Osteoblast (primary cell): Measurements from ENCODE around the gene ULK2. TPM values are rescaled to one million over a fixed set of nuclear protein-coding genes. Genes with fewer than 3 reads are reported as not detected.

Experiments used
- DNase-seq: peaks from one replicate; pipeline ENCODE4 v3.0.0; 2011; ENCODE audit warnings: low spot score, mixed read lengths; ENCODE audit not compliant: insufficient read length; ENCODE audit errors: missing footprints
- H2AFZ ChIP-seq: 2 replicates; pipeline ENCODE4 v1.6.0; 2011; ENCODE audit warnings: mild to moderate bottlenecking, low read length
- H3K27ac ChIP-seq: 2 replicates; pipeline ENCODE4 v1.5.1; 2011; ENCODE audit warnings: mild to moderate bottlenecking, low read depth, low read length, moderate library complexity
- H3K27me3 ChIP-seq: 2 replicates; pipeline ENCODE4 v1.6.0; 2012; ENCODE audit warnings: mild to moderate bottlenecking, control low read depth, inconsistent platforms, low read length, moderate library complexity; ENCODE audit not compliant: insufficient read depth
- H3K36me3 ChIP-seq: 2 replicates; pipeline ENCODE4 v1.5.1; 2011; ENCODE audit warnings: mild to moderate bottlenecking, low read length, control low read depth, moderate library complexity; ENCODE audit not compliant: insufficient read depth
- H3K4me1 ChIP-seq: 2 replicates; pipeline ENCODE4 v1.5.1; 2011; ENCODE audit warnings: mild to moderate bottlenecking, low read length, control low read depth, moderate library complexity; ENCODE audit not compliant: insufficient read depth
- H3K4me2 ChIP-seq: 2 replicates; pipeline ENCODE4 v1.6.0; 2011; ENCODE audit warnings: mild to moderate bottlenecking, low read length; ENCODE audit not compliant: insufficient read depth
- H3K4me3 ChIP-seq: fragments of 200-600 bp; sonication (generic); 3 replicates; pipeline ENCODE4 v1.5.1; 2012; ENCODE audit warnings: mild to moderate bottlenecking, low read length, inconsistent platforms; ENCODE audit not compliant: insufficient read depth
- H3K79me2 ChIP-seq: 2 replicates; pipeline ENCODE4 v1.6.0; 2012; ENCODE audit warnings: mild to moderate bottlenecking, low read length, control low read depth, inconsistent platforms; ENCODE audit not compliant: insufficient read depth
- H3K9me3 ChIP-seq: 2 replicates; pipeline ENCODE4 v1.5.1; 2011; ENCODE audit warnings: low read depth, low read length, control low read depth
- H4K20me1 ChIP-seq: 2 replicates; pipeline ENCODE4 v1.6.0; 2012; ENCODE audit warnings: mild to moderate bottlenecking, low read length, control low read depth; ENCODE audit not compliant: insufficient read depth
- total RNA-seq: library from RNA; depleted of rRNA; stranded (reverse); fragments of >200 nt; gene quantifications from 2 replicates; pipeline ENCODE4 v1.2.3, GENCODE V29; 2012
- TF ChIP-seq, protein P1 (sequence below): IDR thresholded peaks from 2 replicates; pipeline ENCODE4 v1.5.1; 2011; ENCODE audit warnings: mild to moderate bottlenecking, low read depth, low read length, moderate library complexity; ENCODE audit errors: extremely low read depth

Gene ULK2
- total RNA-seq, 1 donor, result 27.5 TPM

GRCh38 chr17:19876529-19877161 is 8.9 kb upstream of the ULK2 start:
- H3K4me2 ChIP-seq, result no peak overlapping the region
- no peaks in the 10 kb centered on the region for H3K9me3 ChIP-seq
- H3K79me2 ChIP-seq, result no peaks in the 10 kb centered on the region
- H3K27ac ChIP-seq, result no peak overlapping the region
- peaks cover 11% of the 10 kb centered on the region for H3K27me3 ChIP-seq
- H3K4me3 ChIP-seq, result no peak overlapping the region
- H3K36me3 ChIP-seq, result no peaks in the 10 kb centered on the region
- DNase-seq, result no peak
- H3K4me1 ChIP-seq, result no peaks in the 10 kb centered on the region
- TF ChIP-seq, protein P1, sequence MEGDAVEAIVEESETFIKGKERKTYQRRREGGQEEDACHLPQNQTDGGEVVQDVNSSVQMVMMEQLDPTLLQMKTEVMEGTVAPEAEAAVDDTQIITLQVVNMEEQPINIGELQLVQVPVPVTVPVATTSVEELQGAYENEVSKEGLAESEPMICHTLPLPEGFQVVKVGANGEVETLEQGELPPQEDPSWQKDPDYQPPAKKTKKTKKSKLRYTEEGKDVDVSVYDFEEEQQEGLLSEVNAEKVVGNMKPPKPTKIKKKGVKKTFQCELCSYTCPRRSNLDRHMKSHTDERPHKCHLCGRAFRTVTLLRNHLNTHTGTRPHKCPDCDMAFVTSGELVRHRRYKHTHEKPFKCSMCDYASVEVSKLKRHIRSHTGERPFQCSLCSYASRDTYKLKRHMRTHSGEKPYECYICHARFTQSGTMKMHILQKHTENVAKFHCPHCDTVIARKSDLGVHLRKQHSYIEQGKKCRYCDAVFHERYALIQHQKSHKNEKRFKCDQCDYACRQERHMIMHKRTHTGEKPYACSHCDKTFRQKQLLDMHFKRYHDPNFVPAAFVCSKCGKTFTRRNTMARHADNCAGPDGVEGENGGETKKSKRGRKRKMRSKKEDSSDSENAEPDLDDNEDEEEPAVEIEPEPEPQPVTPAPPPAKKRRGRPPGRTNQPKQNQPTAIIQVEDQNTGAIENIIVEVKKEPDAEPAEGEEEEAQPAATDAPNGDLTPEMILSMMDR, result no peak
- H2AFZ ChIP-seq, result no peak overlapping the region
- H4K20me1 ChIP-seq, result no peaks in the 10 kb centered on the region

DNA sequence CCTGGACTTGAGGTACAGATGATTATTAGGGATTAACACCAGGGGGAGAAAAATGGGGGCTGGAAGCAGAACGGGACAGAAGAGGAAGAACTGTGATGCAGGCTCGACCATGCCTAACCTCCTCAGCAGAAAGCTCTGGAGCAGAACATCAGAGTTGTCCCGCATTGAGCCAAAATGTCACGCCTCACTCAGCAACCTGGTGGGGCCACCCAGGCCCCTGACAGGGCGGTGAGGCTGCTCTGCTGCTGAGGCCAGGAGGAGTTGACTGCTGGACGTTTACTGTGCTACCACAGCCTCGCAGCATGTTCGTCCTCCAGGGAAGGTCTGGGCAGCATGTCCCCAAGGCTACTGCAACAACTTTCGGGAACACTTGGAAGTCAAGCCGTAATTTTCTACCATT is 6.5 kb upstream of the ULK2 start:
- Histone ChIP-seq H3K79me2 (no peaks in the 10 kb centered on the region), H3K4me2 (no peak overlapping the region), H3K4me1 (no peaks in the 10 kb centered on the region), H3K27ac (no peak overlapping the region), H3K9me3 (no peaks in the 10 kb centered on the region), H4K20me1 (no peaks in the 10 kb centered on the region), H3K36me3 (no peaks in the 10 kb centered on the region), H3K27me3 (peaks cover 11% of the 10 kb centered on the region), H2AFZ (no peak overlapping the region), H3K4me3 (no peak overlapping the region)
- DNase-seq, result no peak
- TF ChIP-seq, protein P1, result no peak

DNA sequence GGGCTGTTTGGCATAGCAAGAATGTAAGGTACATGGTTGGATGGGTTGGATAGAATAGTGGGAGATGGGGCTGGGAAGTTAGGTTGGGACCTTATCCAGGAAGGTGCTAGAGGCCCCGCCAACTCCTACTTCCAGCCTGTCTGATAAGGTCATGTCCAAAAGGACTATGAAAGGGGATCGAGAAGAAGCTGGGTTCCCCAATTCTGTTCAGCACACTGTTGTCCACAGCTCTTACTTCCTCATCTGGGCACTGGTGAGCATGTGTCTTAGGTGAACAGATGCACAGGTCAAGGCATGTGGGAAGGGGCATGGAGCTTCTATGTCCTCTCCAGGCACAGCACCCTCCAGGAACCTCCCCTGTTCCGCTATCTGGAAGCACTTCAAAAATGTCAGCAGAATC is 5.6 kb upstream of the ULK2 start:
- H3K79me2 ChIP-seq, result no peaks in the 10 kb centered on the region
- no peak for DNase-seq

DNA sequence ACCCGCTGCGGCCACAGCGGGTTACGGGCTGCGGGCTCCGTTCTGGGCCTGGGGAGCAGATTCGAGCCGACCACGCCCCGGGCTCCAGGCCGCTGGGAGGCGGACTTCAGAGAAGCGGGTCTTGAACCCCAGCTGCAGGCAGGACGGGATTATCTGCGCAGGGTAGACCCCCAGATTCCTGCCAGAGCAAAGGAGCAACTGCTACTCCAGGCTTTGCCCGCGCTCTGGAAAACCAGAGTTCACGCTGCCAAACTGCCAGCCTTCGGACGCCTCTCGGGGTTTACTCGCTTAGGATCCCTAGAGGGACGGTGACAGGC is 301 bp upstream of the ULK2 start:
- H3K4me3 ChIP-seq, result peak overlapping the region; percentile 88

More for the DNA sequence above, 5.6 kb upstream of the ULK2 start:
- Histone ChIP-seq H3K27ac (no peak overlapping the region), H3K36me3 (no peaks in the 10 kb centered on the region), H3K4me1 (no peaks in the 10 kb centered on the region), H3K9me3 (no peaks in the 10 kb centered on the region), H3K27me3 (peaks cover 11% of the 10 kb centered on the region), H2AFZ (no peak overlapping the region), H3K4me2 (no peak overlapping the region), H4K20me1 (no peaks in the 10 kb centered on the region), H3K4me3 (no peak overlapping the region)
- TF ChIP-seq, protein P1, result no peak

More for the DNA sequence above, 301 bp upstream of the ULK2 start:
- Histone ChIP-seq H3K27ac (no peak overlapping the region), H3K36me3 (no peaks in the 10 kb centered on the region), H2AFZ (peak overlapping the region; percentile 96), H3K9me3 (no peaks in the 10 kb centered on the region), H3K27me3 (no peaks in the 10 kb centered on the region), H4K20me1 (no peaks in the 10 kb centered on the region), H3K4me2 (peak overlapping the region; percentile 96), H3K79me2 (peaks cover 4% of the 10 kb centered on the region), H3K4me1 (peaks cover 9% of the 10 kb centered on the region)
- no peak for DNase-seq
- TF ChIP-seq, protein P1, result no peak
